ENCODE data around the gene MUC16. TPM values are rescaled to one million over a fixed set of nuclear protein-coding genes. Genes with fewer than 3 reads are reported as not detected.
"Not testable (repeated sequence)": the region's sequence is repeated elsewhere in the genome, so short reads cannot be mapped to it uniquely, and the experiment has no call there.

Gene MUC16
- total RNA-seq, 4 donors from 2014 or later, result under 0.01 to 1.4 (median 0.04) TPM

GRCh38 chr19:9054207-9054606 lies 44.0 kb upstream of the MUC16 start:
- WGBS, 2 donors, result 64 to 77% methylated on average over 8 of the region's 8 CpGs
- TF ChIP-seq POLR2A (IDR thresholded peaks at IDR 0.05), result no peak
- TF ChIP-seq CTCF (IDR thresholded peaks at IDR 0.05), result no peak
- Histone ChIP-seq H3K36me3 (no peaks in the 10 kb centered on the region), H3K27me3 (peaks cover 0 to 97% (median 0%) of the 10 kb centered on the region in 4 donors), H3K4me1 (peaks cover 0 to 17% (median 0%) of the 10 kb centered on the region in 3 donors), H3K4me3 (no peak overlapping the region), H3K9me3 (no peaks in the 10 kb centered on the region), H3K27ac (no peak overlapping the region)
- intact Hi-C loops (cut with DNase I), result no loop called here
- DNase-seq, result no peak

DNA sequence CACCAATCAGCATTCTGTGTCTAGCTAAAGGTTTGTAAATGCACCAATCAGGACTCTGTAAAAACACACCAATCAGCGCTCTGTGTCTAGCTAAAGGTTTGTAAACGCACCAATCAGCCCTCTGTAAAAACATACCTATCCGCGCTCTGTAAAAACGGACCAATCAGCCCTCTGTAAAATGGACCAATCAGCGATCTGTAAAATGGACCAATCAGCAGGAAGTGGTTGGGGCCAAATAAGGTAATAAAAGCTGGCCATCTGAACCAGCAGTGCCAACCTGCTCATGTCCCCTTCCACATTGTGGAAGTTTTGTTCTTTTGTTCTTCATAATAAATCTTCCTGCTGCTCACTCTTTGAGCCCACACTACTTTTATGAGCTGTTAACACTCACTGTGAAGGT lies 43.5 kb upstream of the MUC16 start:
- H3K9me3 ChIP-seq; intact Hi-C loops (cut with DNase I); H3K4me3 ChIP-seq; DNase-seq; H3K36me3 ChIP-seq; H3K27ac ChIP-seq: not testable (repeated sequence)
- Histone ChIP-seq H3K4me1 (peaks cover 0 to 17% (median 0%) of the 10 kb centered on the region in 3 donors), H3K27me3 (peaks cover 0 to 97% (median 0%) of the 10 kb centered on the region in 4 donors)
- 83 to 95% methylated on average over 6 of the region's 6 CpGs for WGBS, 2 donors

- H3K9me3 ChIP-seq, result no peaks in the 10 kb centered on the region
- H3K27me3 ChIP-seq, result peaks cover 0 to 97% (median 0%) of the 10 kb centered on the region in 4 donors
- DNase-seq, result no peak
- no peak overlapping the region for H3K4me3 ChIP-seq
- H3K4me1 ChIP-seq, result peaks cover 0 to 17% (median 0%) of the 10 kb centered on the region in 3 donors
- no peaks in the 10 kb centered on the region for H3K36me3 ChIP-seq
- H3K27ac ChIP-seq, result no peak overlapping the region
- WGBS, 2 donors, result 73 to 81% methylated on average over 4 of the region's 4 CpGs
- TF ChIP-seq POLR2A (IDR thresholded peaks at IDR 0.05) (no peak), CTCF (IDR thresholded peaks at IDR 0.05) (no peak)
- intact Hi-C loops (cut with DNase I), result no loop called here
Observed at GRCh38 chr19:9052894-9053293, 42.7 kb upstream of the MUC16 start.

DNA sequence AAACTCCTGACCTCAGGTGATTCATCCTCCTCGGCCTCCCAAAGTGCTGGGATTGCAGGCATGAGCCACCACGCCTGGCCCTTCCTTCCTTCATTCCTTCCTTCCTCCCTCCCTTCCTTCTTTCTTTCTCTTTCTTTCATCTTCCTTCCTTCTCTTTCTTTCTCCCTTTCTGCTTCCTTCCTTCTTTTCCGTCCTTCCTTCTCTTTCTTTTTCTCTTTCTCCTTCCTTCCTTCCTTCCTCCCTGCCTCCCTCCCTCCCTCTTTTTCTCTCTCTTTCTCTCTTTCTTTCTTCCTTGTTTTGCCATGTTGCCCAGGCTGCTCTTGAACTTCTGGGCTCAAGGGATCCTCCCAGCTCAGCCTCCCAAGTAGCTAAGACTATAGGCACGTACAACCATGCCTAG lies 36.5 kb upstream of the MUC16 start:
- intact Hi-C loops (cut with DNase I), result no loop called here
- DNase-seq, result no peak

DNA sequence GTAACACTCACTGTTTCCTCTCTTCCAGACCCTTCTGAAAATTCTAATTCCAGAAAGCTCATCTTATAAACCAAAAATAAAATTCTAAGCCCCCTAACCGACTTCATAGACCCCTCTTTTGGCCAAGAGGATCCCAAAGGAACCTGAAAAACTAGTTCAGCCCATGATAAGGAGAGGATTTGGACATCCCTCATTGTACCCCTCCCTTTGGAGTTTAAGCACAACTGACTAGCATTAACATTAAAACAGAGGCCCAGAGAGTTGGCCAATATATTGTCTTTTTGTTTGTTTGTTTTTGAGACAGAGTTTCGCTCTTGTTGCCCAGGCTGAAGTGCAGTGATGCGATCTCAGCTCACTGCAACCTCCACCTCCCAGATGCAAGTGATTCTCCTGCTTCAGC lies 34.2 kb upstream of the MUC16 start:
- peaks cover 0 to 70% (median 0%) of the 10 kb centered on the region in 4 donors for H3K27me3 ChIP-seq
- no peak overlapping the region for H3K4me3 ChIP-seq
- H3K36me3 ChIP-seq, result no peaks in the 10 kb centered on the region
- 51 to 67% methylated on average over 3 of the region's 3 CpGs for WGBS, 2 donors
- no peak overlapping the region for H3K27ac ChIP-seq
- no peak for TF ChIP-seq POLR2A (IDR thresholded peaks at IDR 0.05)
- no peak for TF ChIP-seq CTCF (IDR thresholded peaks at IDR 0.05)
- DNase-seq, result no peak
- H3K4me1 ChIP-seq, result no peaks in the 10 kb centered on the region
- no peaks in the 10 kb centered on the region for H3K9me3 ChIP-seq
- intact Hi-C loops (cut with DNase I), result no loop called here

More for the DNA sequence above, 36.5 kb upstream of the MUC16 start:
- TF ChIP-seq POLR2A (IDR thresholded peaks at IDR 0.05) (no peak), CTCF (IDR thresholded peaks at IDR 0.05) (no peak)
- Histone ChIP-seq H3K36me3 (no peaks in the 10 kb centered on the region), H3K4me3 (no peak overlapping the region), H3K9me3 (no peaks in the 10 kb centered on the region), H3K27me3 (peaks cover 0 to 82% (median 0%) of the 10 kb centered on the region in 4 donors), H3K27ac (no peak overlapping the region), H3K4me1 (no peaks in the 10 kb centered on the region)
- 45 to 62% methylated on average over 4 of the region's 4 CpGs for WGBS, 2 donors

- Histone ChIP-seq H3K36me3 (no peaks in the 10 kb centered on the region), H3K4me3 (no peak overlapping the region), H3K9me3 (no peaks in the 10 kb centered on the region), H3K4me1 (no peaks in the 10 kb centered on the region), H3K27ac (no peak overlapping the region), H3K27me3 (peaks cover 0 to 68% (median 0%) of the 10 kb centered on the region in 4 donors)
- no peak for DNase-seq
- intact Hi-C loops (cut with DNase I), result no loop called here
- 78 to 83% methylated on average over 4 to 5 of the region's 5 CpGs for WGBS, 2 donors
- no peak for TF ChIP-seq POLR2A (IDR thresholded peaks at IDR 0.05)
- TF ChIP-seq CTCF (IDR thresholded peaks at IDR 0.05), result no peak
Observed at GRCh38 chr19:9043524-9043923, 33.3 kb upstream of the MUC16 start.
